Peyer's patch (tissue), 4 donors: Measurements from ENCODE around the gene C4orf50.

ENCODE experiments used
- POLR2A ChIP-seq, 2 donors: fragments of 450-650 bp; IDR thresholded peaks; one replicate each; pipeline ENCODE4 v1.5.1; 2017; ENCODE audit warnings: antibody characterized with exemption in 2 of 2, mild to moderate bottlenecking in 2 of 2, moderate library complexity in 2 of 2
- TF ChIP-seq, protein P1 (sequence below), 6 experiments: fragments of 450-650 bp in 4 of 6; fragments of 200-600 bp in 2 of 6; sonication (generic) in 1 of 6; IDR thresholded peaks; one replicate each; pipeline ENCODE4 v1.5.1; 2017 to 2019; ENCODE audit warnings: antibody characterized with exemption in 6 of 6, mild to moderate bottlenecking in 3 of 6, moderate library complexity in 1 of 6

DNA sequence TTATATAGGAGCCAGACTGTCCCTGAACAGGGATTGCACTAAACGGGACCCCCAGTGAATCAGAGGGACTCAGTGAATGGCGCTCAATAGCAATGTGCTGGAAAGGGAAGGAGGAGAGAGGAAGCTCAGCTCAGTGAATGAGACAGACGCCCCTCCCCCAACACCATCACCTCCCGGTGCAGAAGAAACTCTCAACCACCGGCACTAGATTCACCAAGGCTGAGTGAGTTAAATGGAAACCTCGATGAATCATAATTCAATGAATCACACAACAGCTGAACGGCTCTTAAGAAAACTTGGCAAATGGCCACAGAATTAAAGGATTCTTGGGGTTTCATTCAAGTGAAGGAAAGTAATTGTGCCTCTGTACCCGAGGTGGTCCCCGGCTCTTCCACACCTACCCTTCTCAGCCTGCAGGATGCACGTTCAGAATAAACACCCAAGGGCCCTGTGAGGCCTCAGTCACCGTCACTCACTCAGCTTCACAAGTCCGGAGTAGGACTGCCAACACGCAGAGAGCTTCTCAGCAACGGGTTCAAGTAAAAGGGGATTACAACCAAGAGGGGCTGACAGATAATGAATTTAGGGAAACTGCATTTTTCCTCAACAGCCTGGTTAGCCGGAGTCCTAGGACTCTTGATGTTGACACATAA, 154.6 kb downstream of the C4orf50 start:
- TF ChIP-seq, protein P1, sequence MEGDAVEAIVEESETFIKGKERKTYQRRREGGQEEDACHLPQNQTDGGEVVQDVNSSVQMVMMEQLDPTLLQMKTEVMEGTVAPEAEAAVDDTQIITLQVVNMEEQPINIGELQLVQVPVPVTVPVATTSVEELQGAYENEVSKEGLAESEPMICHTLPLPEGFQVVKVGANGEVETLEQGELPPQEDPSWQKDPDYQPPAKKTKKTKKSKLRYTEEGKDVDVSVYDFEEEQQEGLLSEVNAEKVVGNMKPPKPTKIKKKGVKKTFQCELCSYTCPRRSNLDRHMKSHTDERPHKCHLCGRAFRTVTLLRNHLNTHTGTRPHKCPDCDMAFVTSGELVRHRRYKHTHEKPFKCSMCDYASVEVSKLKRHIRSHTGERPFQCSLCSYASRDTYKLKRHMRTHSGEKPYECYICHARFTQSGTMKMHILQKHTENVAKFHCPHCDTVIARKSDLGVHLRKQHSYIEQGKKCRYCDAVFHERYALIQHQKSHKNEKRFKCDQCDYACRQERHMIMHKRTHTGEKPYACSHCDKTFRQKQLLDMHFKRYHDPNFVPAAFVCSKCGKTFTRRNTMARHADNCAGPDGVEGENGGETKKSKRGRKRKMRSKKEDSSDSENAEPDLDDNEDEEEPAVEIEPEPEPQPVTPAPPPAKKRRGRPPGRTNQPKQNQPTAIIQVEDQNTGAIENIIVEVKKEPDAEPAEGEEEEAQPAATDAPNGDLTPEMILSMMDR (IDR thresholded peaks at IDR 0.05) = no peak
- no peak for TF ChIP-seq POLR2A (IDR thresholded peaks at IDR 0.05)
